Adrenal gland (tissue), 5 donors: ENCODE results near the gene MFSD12.

ENCODE experiments used
- CTCF ChIP-seq, 6 experiments: fragments of 450-650 bp in 4 of 6; fragments of 200-600 bp in 2 of 6; sonication (generic) in 1 of 6; IDR thresholded peaks; 1 replicate in 5 of 6; 2 replicates in 1 of 6; pipeline versions ENCODE4 v1.5.1 to v1.8.0; 2016 to 2021; ENCODE audit warnings: antibody characterized with exemption in 6 of 6, mild to moderate bottlenecking in 2 of 6, moderate library complexity in 1 of 6
- POLR2A ChIP-seq, 2 donors: fragments of 450-650 bp; IDR thresholded peaks; one replicate each; pipeline ENCODE4 v1.6.1; 2017; ENCODE audit warnings: antibody characterized with exemption in 2 of 2, mild to moderate bottlenecking in 2 of 2, moderate library complexity in 1 of 2
- donor health status: DM: no; HTN: no; CAD: no.

DNA sequence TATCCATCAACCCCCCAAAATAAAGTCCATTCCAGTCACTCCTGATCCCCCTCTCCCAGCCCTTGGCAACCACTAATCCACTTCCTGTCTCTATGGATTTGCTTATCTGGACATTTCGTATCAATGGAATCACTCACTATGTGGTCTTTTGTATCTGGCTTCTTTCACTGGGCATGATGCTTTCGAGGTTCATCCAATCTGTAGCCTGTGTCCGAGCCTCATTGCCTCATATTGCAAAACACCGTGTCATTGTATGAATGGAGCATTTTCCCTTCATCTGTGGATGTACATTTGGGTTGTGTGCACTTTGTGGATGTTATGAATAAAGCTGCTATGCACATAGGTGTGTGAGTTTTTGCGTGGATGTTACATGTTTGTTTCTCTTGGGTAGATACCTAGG, 52.7 kb downstream of the MFSD12 start:
- TF ChIP-seq CTCF (IDR thresholded peaks at IDR 0.05) (no peak), POLR2A (IDR thresholded peaks at IDR 0.05) (no peak)
